ENCODE results near the gene PDE4D. TPM values are rescaled to one million over a fixed set of nuclear protein-coding genes. Genes with fewer than 3 reads are reported as not detected.

The PDE4D gene
- total RNA-seq, 1 experiment from 2014 or later = 61.2 TPM

DNA sequence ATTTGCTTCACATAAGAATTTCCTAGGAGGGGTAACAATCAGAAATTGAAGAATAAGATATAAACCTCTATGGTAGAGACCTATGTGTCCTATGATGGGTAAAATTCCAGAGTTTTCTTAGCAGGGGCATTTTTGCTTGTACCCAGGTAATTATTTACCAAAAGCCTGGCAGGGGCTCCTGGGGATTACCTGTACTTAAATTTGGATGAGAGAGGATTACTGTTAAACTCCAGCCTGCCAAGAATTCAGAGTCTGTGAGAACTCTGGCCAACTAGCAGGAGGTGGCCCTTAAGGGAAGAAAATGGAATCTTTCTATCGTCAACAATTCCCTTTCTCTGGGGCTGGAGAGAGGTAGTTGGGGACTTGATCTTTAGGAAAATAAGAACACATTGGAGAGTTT lies 460.4 kb downstream of the PDE4D start:
- Histone ChIP-seq H3K9ac (ENCODE audit: low read length) (no peak overlapping the region), H3K4me1 (ENCODE audit: low read length) (no peaks in the 10 kb centered on the region), H3K4me2 (ENCODE audit: low read depth, low read length, poor library complexity, severe bottlenecking) (no peak overlapping the region), H3K9me3 (ENCODE audit: low read length) (no peaks in the 10 kb centered on the region), H4K20me1 (ENCODE audit: insufficient read depth, low read depth, low read length) (no peaks in the 10 kb centered on the region), H2AFZ (ENCODE audit: low read length) (no peak overlapping the region), H3K27ac (ENCODE audit: low read length) (no peak overlapping the region), H3K79me2 (ENCODE audit: low read length) (no peaks in the 10 kb centered on the region), H3K4me3 (ENCODE audit: low read length) (no peak overlapping the region), H3K9me2 (replicated peaks; ENCODE audit: insufficient read depth, low read length) (no peaks in the 10 kb centered on the region), H3K27me3 (ENCODE audit: low read length) (no peaks in the 10 kb centered on the region), H3K36me3 (ENCODE audit: insufficient read depth, low read length) (no peaks in the 10 kb centered on the region)
- no peak for DNase-seq

DNA sequence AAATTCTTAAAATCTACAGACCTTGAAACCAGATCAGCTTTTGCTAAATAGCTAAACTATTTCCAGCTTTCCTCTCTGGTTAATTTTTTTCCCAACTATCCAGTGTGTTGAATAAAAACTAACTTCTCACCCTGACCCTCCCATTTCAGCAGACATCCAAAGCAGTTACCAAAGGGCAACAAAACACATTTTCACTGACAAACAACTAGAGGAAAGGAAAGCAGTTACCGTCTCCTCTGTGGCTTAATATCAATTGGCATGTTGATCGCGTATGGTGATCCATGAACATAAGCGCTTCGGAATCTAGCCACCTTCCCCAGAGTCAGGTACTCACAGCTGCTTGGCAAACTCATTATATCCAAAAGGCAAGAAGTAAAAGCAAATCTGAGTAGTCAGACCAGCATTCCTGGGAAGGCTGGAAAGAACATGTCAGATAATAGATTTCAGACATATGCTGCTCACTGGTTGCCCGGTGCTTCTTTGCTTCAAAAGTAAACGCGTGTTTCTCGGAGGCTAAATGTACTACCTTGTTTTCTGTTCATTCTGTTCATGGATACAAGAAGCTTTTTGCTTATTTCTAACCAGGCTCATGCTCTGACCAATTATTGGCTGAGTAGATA lies 463.4 kb downstream of the PDE4D start:
- Histone ChIP-seq H4K20me1 (ENCODE audit: insufficient read depth, low read depth, low read length) (no peaks in the 10 kb centered on the region), H3K9me3 (ENCODE audit: low read length) (no peaks in the 10 kb centered on the region), H3K4me1 (ENCODE audit: low read length) (no peaks in the 10 kb centered on the region), H3K9ac (ENCODE audit: low read length) (no peak overlapping the region), H3K27ac (ENCODE audit: low read length) (no peak overlapping the region), H3K79me2 (ENCODE audit: low read length) (no peaks in the 10 kb centered on the region), H3K4me2 (ENCODE audit: low read depth, low read length, poor library complexity, severe bottlenecking) (no peak overlapping the region), H3K9me2 (replicated peaks; ENCODE audit: insufficient read depth, low read length) (no peaks in the 10 kb centered on the region), H3K27me3 (ENCODE audit: low read length) (no peaks in the 10 kb centered on the region), H2AFZ (ENCODE audit: low read length) (no peak overlapping the region), H3K36me3 (ENCODE audit: insufficient read depth, low read length) (no peaks in the 10 kb centered on the region), H3K4me3 (ENCODE audit: low read length) (no peak overlapping the region)
- no peak for DNase-seq

DNA sequence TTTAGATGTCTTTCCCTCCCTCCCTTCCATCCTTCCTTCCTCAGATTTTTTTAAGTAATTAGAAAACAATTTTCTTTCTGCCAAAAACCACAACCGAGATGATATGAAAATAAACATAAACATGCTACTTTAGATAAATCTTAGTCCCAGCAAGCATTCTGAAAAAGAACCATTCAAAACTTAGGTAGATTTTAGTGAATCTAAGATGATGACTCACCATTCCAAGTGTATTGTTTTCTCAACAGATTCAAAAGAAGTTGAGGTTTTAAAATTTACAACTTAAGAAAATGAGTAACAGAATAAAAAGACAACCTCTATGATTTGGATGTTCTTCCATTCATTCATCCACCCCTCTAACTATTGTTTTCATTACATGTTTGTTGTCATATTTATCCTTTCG lies 465.1 kb downstream of the PDE4D start:
- Histone ChIP-seq H3K27ac (ENCODE audit: low read length) (no peak overlapping the region), H3K27me3 (ENCODE audit: low read length) (no peaks in the 10 kb centered on the region), H3K9me3 (ENCODE audit: low read length) (no peaks in the 10 kb centered on the region), H3K9me2 (replicated peaks; ENCODE audit: insufficient read depth, low read length) (no peaks in the 10 kb centered on the region), H3K4me1 (ENCODE audit: low read length) (no peaks in the 10 kb centered on the region), H3K9ac (ENCODE audit: low read length) (no peak overlapping the region), H3K4me2 (ENCODE audit: low read depth, low read length, poor library complexity, severe bottlenecking) (no peak overlapping the region), H4K20me1 (ENCODE audit: insufficient read depth, low read depth, low read length) (no peaks in the 10 kb centered on the region), H3K4me3 (ENCODE audit: low read length) (no peak overlapping the region), H2AFZ (ENCODE audit: low read length) (no peak overlapping the region), H3K36me3 (ENCODE audit: insufficient read depth, low read length) (no peaks in the 10 kb centered on the region), H3K79me2 (ENCODE audit: low read length) (no peaks in the 10 kb centered on the region)
- DNase-seq = no peak

DNA sequence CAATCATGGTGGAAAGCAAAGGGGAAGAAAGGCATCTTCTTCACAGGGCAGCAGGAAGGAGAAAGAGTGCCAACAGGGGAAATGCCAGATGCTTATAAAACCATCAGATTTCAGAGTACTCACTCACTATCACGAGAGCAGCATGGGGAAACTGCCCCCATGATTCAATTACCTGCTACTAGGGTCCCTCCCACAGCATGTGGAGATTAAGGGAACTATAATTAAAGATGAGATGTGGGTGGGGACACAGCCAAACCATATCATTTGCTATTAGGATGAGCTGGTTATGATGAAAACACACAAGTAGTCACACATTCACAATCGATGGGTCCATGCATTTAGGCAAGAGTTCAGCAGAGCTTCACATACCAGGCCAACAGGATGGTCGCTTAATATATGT lies 469.0 kb downstream of the PDE4D start:
- Histone ChIP-seq H3K4me2 (ENCODE audit: low read depth, low read length, poor library complexity, severe bottlenecking) (no peak overlapping the region), H3K79me2 (ENCODE audit: low read length) (no peaks in the 10 kb centered on the region), H3K36me3 (ENCODE audit: insufficient read depth, low read length) (no peaks in the 10 kb centered on the region), H3K27me3 (ENCODE audit: low read length) (no peaks in the 10 kb centered on the region), H3K4me3 (ENCODE audit: low read length) (no peak overlapping the region), H3K9ac (ENCODE audit: low read length) (no peak overlapping the region), H4K20me1 (ENCODE audit: insufficient read depth, low read depth, low read length) (no peaks in the 10 kb centered on the region), H3K27ac (ENCODE audit: low read length) (no peak overlapping the region), H3K9me3 (ENCODE audit: low read length) (no peaks in the 10 kb centered on the region), H2AFZ (ENCODE audit: low read length) (no peak overlapping the region), H3K9me2 (replicated peaks; ENCODE audit: insufficient read depth, low read length) (no peaks in the 10 kb centered on the region), H3K4me1 (ENCODE audit: low read length) (no peaks in the 10 kb centered on the region)
- no peak for DNase-seq

DNA sequence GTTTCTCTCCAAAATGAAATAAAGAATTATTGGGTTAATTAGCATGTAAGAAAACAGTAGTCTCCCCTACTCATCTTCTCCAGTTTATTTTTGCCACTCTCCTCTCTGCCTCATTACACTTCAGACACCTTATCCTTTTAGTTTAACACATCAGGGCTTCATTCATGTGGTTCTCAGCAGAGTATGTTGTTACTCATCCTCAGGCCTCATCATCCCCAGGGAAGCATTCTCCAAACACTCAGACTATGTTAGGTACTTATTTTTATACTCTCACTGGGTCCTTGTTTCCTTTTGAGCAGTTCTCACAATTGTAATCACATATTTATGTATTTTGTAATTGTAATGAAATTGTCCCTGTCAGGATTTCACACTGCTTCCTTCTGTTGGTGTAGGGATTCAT lies 470.5 kb downstream of the PDE4D start:
- H3K9me2 ChIP-seq (replicated peaks; ENCODE audit: insufficient read depth, low read length) = no peaks in the 10 kb centered on the region

DNA sequence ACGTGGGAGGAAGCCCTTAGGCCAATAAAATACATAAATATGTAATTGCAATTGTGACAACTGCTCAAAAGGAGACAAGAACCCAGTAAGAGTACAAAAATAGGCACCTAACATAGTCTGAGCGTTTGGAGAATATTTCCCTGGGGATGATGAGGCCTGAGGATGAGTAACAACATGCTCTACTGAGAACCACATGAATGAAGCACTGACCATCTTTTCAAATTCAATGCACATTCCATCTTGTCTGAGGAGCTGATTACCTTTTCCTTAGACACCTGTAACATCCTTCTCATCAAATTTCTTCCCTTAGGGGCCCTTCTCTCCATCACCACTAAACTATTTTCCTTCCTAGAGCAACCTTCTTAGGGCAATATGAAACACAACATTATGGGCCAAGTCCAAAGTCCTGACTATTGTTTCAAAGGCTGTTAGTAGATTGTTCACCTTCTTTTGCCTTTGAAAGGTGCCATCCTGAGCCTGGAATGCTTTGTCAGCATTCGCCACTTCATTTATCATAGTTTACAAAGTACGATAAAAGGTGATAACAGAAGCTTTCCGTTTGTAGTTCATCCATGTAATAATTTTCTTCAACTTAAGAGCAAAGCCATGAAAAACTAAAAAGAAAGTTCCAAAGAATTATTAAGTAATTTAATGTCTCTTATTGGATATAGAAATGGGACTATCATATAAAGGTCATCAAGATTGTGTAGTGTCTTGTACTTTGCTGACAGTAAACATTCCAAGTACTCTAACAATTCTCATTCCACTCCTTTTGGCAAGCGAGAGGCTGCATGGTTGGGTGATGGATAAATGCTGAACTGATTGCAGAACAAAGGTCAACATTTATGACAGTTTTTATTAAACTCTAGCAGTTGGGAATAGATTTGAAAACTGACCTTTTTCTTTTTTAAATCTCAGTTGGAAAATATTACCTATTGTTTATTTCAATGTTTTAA lies 471.3 kb downstream of the PDE4D start:
- no peak overlapping the region for H2AFZ ChIP-seq (ENCODE audit: low read length)
- no peaks in the 10 kb centered on the region for H3K79me2 ChIP-seq (ENCODE audit: low read length)
- no peak overlapping the region for H3K27ac ChIP-seq (ENCODE audit: low read length)
- no peaks in the 10 kb centered on the region for H3K9me2 ChIP-seq (replicated peaks; ENCODE audit: insufficient read depth, low read length)
- H3K27me3 ChIP-seq (ENCODE audit: low read length) = no peaks in the 10 kb centered on the region
- H3K4me2 ChIP-seq (ENCODE audit: low read depth, low read length, poor library complexity, severe bottlenecking) = no peak overlapping the region
- DNase-seq = no peak
- no peak overlapping the region for H3K9ac ChIP-seq (ENCODE audit: low read length)
- no peaks in the 10 kb centered on the region for H3K9me3 ChIP-seq (ENCODE audit: low read length)
- H3K4me1 ChIP-seq (ENCODE audit: low read length) = no peaks in the 10 kb centered on the region
- H4K20me1 ChIP-seq (ENCODE audit: insufficient read depth, low read depth, low read length) = no peaks in the 10 kb centered on the region
- no peaks in the 10 kb centered on the region for H3K36me3 ChIP-seq (ENCODE audit: insufficient read depth, low read length)
- H3K4me3 ChIP-seq (ENCODE audit: low read length) = no peak overlapping the region

More for the DNA sequence above, 470.5 kb downstream of the PDE4D start:
- no peak for DNase-seq
- Histone ChIP-seq H2AFZ (ENCODE audit: low read length) (no peak overlapping the region), H3K79me2 (ENCODE audit: low read length) (no peaks in the 10 kb centered on the region), H3K36me3 (ENCODE audit: insufficient read depth, low read length) (no peaks in the 10 kb centered on the region), H3K9ac (ENCODE audit: low read length) (no peak overlapping the region), H4K20me1 (ENCODE audit: insufficient read depth, low read depth, low read length) (no peaks in the 10 kb centered on the region), H3K27ac (ENCODE audit: low read length) (no peak overlapping the region), H3K4me3 (ENCODE audit: low read length) (no peak overlapping the region), H3K9me3 (ENCODE audit: low read length) (no peaks in the 10 kb centered on the region), H3K27me3 (ENCODE audit: low read length) (no peaks in the 10 kb centered on the region), H3K4me1 (ENCODE audit: low read length) (no peaks in the 10 kb centered on the region), H3K4me2 (ENCODE audit: low read depth, low read length, poor library complexity, severe bottlenecking) (no peak overlapping the region)

DNA sequence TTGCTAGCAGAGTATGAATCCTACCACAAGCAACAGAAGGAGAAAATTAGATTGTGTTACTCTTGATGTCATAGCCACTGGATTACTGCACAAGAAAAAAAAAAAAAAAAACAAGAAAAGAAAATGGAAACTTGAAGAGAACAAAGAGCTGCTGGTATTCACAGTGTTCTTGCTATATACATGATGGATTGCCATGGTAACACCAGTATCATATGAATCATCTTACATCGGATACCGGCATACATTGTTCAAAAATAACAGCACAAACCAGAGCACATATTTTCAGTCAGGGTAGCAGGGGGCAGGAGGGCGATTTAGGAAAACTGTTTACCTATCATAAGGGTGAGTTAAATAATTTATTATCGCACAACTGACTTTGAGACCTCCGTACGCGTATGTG lies 472.9 kb downstream of the PDE4D start:
- Histone ChIP-seq H3K4me1 (ENCODE audit: low read length) (no peaks in the 10 kb centered on the region), H3K4me2 (ENCODE audit: low read depth, low read length, poor library complexity, severe bottlenecking) (no peak overlapping the region), H2AFZ (ENCODE audit: low read length) (no peak overlapping the region), H3K79me2 (ENCODE audit: low read length) (no peaks in the 10 kb centered on the region), H3K9me2 (replicated peaks; ENCODE audit: insufficient read depth, low read length) (no peaks in the 10 kb centered on the region), H3K9ac (ENCODE audit: low read length) (no peak overlapping the region), H3K4me3 (ENCODE audit: low read length) (no peak overlapping the region), H4K20me1 (ENCODE audit: insufficient read depth, low read depth, low read length) (no peaks in the 10 kb centered on the region), H3K27me3 (ENCODE audit: low read length) (no peaks in the 10 kb centered on the region), H3K36me3 (ENCODE audit: insufficient read depth, low read length) (no peaks in the 10 kb centered on the region), H3K9me3 (ENCODE audit: low read length) (no peaks in the 10 kb centered on the region), H3K27ac (ENCODE audit: low read length) (no peak overlapping the region)
- DNase-seq = no peak

DNA sequence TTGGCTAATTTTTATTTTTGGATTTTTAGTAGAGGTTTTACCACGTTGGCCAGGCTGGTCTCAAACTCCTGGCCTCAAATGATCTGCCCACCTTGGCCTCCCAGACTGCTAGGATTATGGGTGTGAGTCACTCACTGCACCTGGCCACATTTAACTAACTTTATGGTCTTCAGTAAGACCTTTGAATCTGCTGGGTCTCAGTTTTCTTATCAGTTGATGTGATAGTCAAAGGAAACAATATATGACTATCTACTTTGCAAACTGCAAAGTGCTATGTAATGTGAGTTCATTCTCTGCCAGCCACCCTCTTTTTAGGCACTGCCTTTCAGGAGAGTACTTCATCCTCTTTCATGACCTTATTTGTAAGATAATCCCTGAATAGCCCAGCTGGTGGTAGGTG lies 474.7 kb downstream of the PDE4D start:
- H3K4me2 ChIP-seq (ENCODE audit: low read depth, low read length, poor library complexity, severe bottlenecking) = no peak overlapping the region

More for the DNA sequence above, 474.7 kb downstream of the PDE4D start:
- Histone ChIP-seq H4K20me1 (ENCODE audit: insufficient read depth, low read depth, low read length) (no peaks in the 10 kb centered on the region), H3K27me3 (ENCODE audit: low read length) (no peaks in the 10 kb centered on the region), H3K4me1 (ENCODE audit: low read length) (no peaks in the 10 kb centered on the region), H2AFZ (ENCODE audit: low read length) (no peak overlapping the region), H3K9me2 (replicated peaks; ENCODE audit: insufficient read depth, low read length) (no peaks in the 10 kb centered on the region), H3K79me2 (ENCODE audit: low read length) (no peaks in the 10 kb centered on the region), H3K9me3 (ENCODE audit: low read length) (no peaks in the 10 kb centered on the region), H3K27ac (ENCODE audit: low read length) (no peak overlapping the region), H3K4me3 (ENCODE audit: low read length) (no peak overlapping the region), H3K9ac (ENCODE audit: low read length) (no peak overlapping the region), H3K36me3 (ENCODE audit: insufficient read depth, low read length) (no peaks in the 10 kb centered on the region)
- DNase-seq = no peak

Measured in Karpas-422 (cell line).